Muscle of leg (tissue), 11 donors: ENCODE data around the gene CYP2C18. TPM values are rescaled to one million over a fixed set of nuclear protein-coding genes. Genes with fewer than 3 reads are reported as not detected.
"Not testable (repeated sequence)": the region's sequence is repeated elsewhere in the genome, so short reads cannot be mapped to it uniquely, and the experiment has no call there.

ENCODE experiments used
- DNase-seq: peaks from one replicate; pipeline ENCODE4 v3.0.0; 2013
- H3K27ac ChIP-seq: one replicate; pipeline ENCODE4 v1.5.1; 2013; ENCODE audit warnings: mild to moderate bottlenecking, low read length, control low read depth
- H3K27me3 ChIP-seq: one replicate; pipeline ENCODE4 v1.6.1; 2013; ENCODE audit warnings: low read length; ENCODE audit not compliant: control insufficient read depth, insufficient read depth
- H3K36me3 ChIP-seq: one replicate; pipeline ENCODE4 v1.6.1; 2013; ENCODE audit warnings: low read length; ENCODE audit not compliant: control insufficient read depth, insufficient read depth
- H3K4me1 ChIP-seq: one replicate; pipeline ENCODE4 v1.6.1; 2013; ENCODE audit warnings: low read length; ENCODE audit not compliant: control insufficient read depth, insufficient read depth
- H3K4me3 ChIP-seq: one replicate; pipeline ENCODE4 v1.5.1; 2013; ENCODE audit warnings: low read length, control low read depth
- H3K9me3 ChIP-seq: replicated peaks from 2 replicates; pipeline ENCODE4 v1.6.1; 2013; ENCODE audit warnings: low read depth, low read length; ENCODE audit not compliant: control insufficient read depth
- WGBS: methylation state at CpG from one replicate; pipeline ENCODE4 v1.1.5; 2013; ENCODE audit warnings: missing lambda C conversion rate; ENCODE audit not compliant: insufficient coverage; 5-methylcytosine and 5-hydroxymethylcytosine counted together
- polyA plus RNA-seq, 8 donors: library from polyadenylated mRNA; unstranded; fragments of 120-200 nt; gene quantifications; one replicate each; pipeline versions ENCODE4 v1.2.1 to v1.2.3, GENCODE V29; 2013; ENCODE audit warnings: inconsistent platforms in 1 of 8, low replicate concordance in 1 of 8; ENCODE audit not compliant: insufficient read length in 8 of 8, insufficient read depth in 1 of 8
- total RNA-seq: library from RNA; stranded (reverse); fragments of 120-200 nt; gene quantifications from one replicate; pipeline ENCODE4 v1.2.4, GENCODE V29; 2013

CYP2C18 gene
- total and polyA plus RNA-seq, 9 donors: 0.10 to 4.0 (median 0.86) TPM; not detected in 6

- no peaks in the 10 kb centered on the region for H3K27me3 ChIP-seq
- no peak overlapping the region for H3K27ac ChIP-seq
- no peaks in the 10 kb centered on the region for H3K4me1 ChIP-seq
- no peak overlapping the region for H3K4me3 ChIP-seq
- no peaks in the 10 kb centered on the region for H3K9me3 ChIP-seq
- no peak for DNase-seq
- H3K36me3 ChIP-seq: no peaks in the 10 kb centered on the region
- no CpG with 5 or more reads among the region's 1 CpG for WGBS
These were observed 9.8 kb upstream of the CYP2C18 start for GRCh38 chr10:94673614-94674321.

- Histone ChIP-seq H3K9me3 (no peaks in the 10 kb centered on the region), H3K36me3 (no peaks in the 10 kb centered on the region), H3K27ac (no peak overlapping the region), H3K27me3 (no peaks in the 10 kb centered on the region), H3K4me1 (no peaks in the 10 kb centered on the region), H3K4me3 (no peak overlapping the region)
- DNase-seq: no peak
- no CpG with 5 or more reads among the region's 2 CpGs for WGBS
These were observed 7.0 kb upstream of the CYP2C18 start for GRCh38 chr10:94676496-94676895.

- no peak overlapping the region for H3K27ac ChIP-seq
- H3K4me3 ChIP-seq: no peak overlapping the region
- DNase-seq: no peak
- no peaks in the 10 kb centered on the region for H3K36me3 ChIP-seq
- H3K27me3 ChIP-seq: no peaks in the 10 kb centered on the region
- no peaks in the 10 kb centered on the region for H3K9me3 ChIP-seq
- no peaks in the 10 kb centered on the region for H3K4me1 ChIP-seq
These were observed 5.8 kb upstream of the CYP2C18 start for GRCh38 chr10:94677691-94678090.

- no peaks in the 10 kb centered on the region for H3K27me3 ChIP-seq
- no peaks in the 10 kb centered on the region for H3K4me1 ChIP-seq
- H3K27ac ChIP-seq: no peak overlapping the region
- DNase-seq: no peak
- WGBS: no CpG with 5 or more reads among the region's 2 CpGs
- no peaks in the 10 kb centered on the region for H3K9me3 ChIP-seq
- H3K4me3 ChIP-seq: no peak overlapping the region
- no peaks in the 10 kb centered on the region for H3K36me3 ChIP-seq
These were observed 5.1 kb upstream of the CYP2C18 start for GRCh38 chr10:94678475-94678874.

GRCh38 chr10:94680544-94680943 is 3.0 kb upstream of the CYP2C18 start:
- H3K4me1 ChIP-seq: no peaks in the 10 kb centered on the region
- H3K36me3 ChIP-seq: no peaks in the 10 kb centered on the region
- no CpG with 5 or more reads among the region's 1 CpG for WGBS
- no peak overlapping the region for H3K27ac ChIP-seq
- H3K4me3 ChIP-seq: no peak overlapping the region
- no peaks in the 10 kb centered on the region for H3K27me3 ChIP-seq
- no peak for DNase-seq
- no peaks in the 10 kb centered on the region for H3K9me3 ChIP-seq

- H3K27ac ChIP-seq, H3K36me3 ChIP-seq, H3K4me3 ChIP-seq, H3K27me3 ChIP-seq, H3K9me3 ChIP-seq, H3K4me1 ChIP-seq, DNase-seq: not testable (repeated sequence)
- no CpG with 5 or more reads among the region's 4 CpGs for WGBS
These were observed 893 bp upstream of the CYP2C18 start for GRCh38 chr10:94682636-94683035.

GRCh38 chr10:94687625-94688248 is 4.2 kb downstream of the CYP2C18 start:
- Histone ChIP-seq H3K27ac (no peak overlapping the region), H3K4me1 (no peaks in the 10 kb centered on the region), H3K4me3 (no peak overlapping the region), H3K27me3 (no peaks in the 10 kb centered on the region), H3K36me3 (no peaks in the 10 kb centered on the region), H3K9me3 (peaks cover 2% of the 10 kb centered on the region)
- 82% methylated on average over 7 of the region's 11 CpGs for WGBS
- DNase-seq: no peak

GRCh38 chr10:94706089-94706488 is 22.6 kb downstream of the CYP2C18 start:
- Histone ChIP-seq H3K27ac (no peak overlapping the region), H3K4me1 (no peaks in the 10 kb centered on the region), H3K4me3 (no peak overlapping the region), H3K27me3 (no peaks in the 10 kb centered on the region), H3K36me3 (no peaks in the 10 kb centered on the region), H3K9me3 (peaks cover 4% of the 10 kb centered on the region)
- no peak for DNase-seq
- no CpG with 5 or more reads among the region's 1 CpG for WGBS

- no peak overlapping the region for H3K27ac ChIP-seq
- H3K9me3 ChIP-seq: no peaks in the 10 kb centered on the region
- no peaks in the 10 kb centered on the region for H3K4me1 ChIP-seq
- H3K4me3 ChIP-seq: no peak overlapping the region
- no peaks in the 10 kb centered on the region for H3K36me3 ChIP-seq
- no peak for DNase-seq
- H3K27me3 ChIP-seq: no peaks in the 10 kb centered on the region
These were observed 27.0 kb downstream of the CYP2C18 start for GRCh38 chr10:94710578-94710977.

GRCh38 chr10:94725871-94726270 is 42.3 kb downstream of the CYP2C18 start:
- no peak overlapping the region for H3K27ac ChIP-seq
- no peak overlapping the region for H3K4me3 ChIP-seq
- H3K36me3 ChIP-seq: no peaks in the 10 kb centered on the region
- no peaks in the 10 kb centered on the region for H3K4me1 ChIP-seq
- H3K9me3 ChIP-seq: no peaks in the 10 kb centered on the region
- DNase-seq: no peak
- H3K27me3 ChIP-seq: no peaks in the 10 kb centered on the region

- H3K4me3 ChIP-seq: no peak overlapping the region
- no peak for DNase-seq
- no CpG with 5 or more reads among the region's 3 CpGs for WGBS
These were observed 51.7 kb downstream of the CYP2C18 start for GRCh38 chr10:94735197-94735596.

More at GRCh38 chr10:94735197-94735596, 51.7 kb downstream of the CYP2C18 start:
- no peaks in the 10 kb centered on the region for H3K9me3 ChIP-seq
- no peaks in the 10 kb centered on the region for H3K36me3 ChIP-seq
- H3K27ac ChIP-seq: no peak overlapping the region
- H3K4me1 ChIP-seq: no peaks in the 10 kb centered on the region
- H3K27me3 ChIP-seq: no peaks in the 10 kb centered on the region
